Hepatocyte (in vitro differentiated cells): ENCODE data around the gene RMDN2.

Experiments used
- EZH2 ChIP-seq: fragments of 200-600 bp; sonication (generic); IDR thresholded peaks from 2 replicates; pipeline ENCODE4 v1.6.1; 2016; ENCODE audit warnings: antibody characterized with exemption, mild to moderate bottlenecking, borderline replicate concordance
- EZH2phosphoT487 ChIP-seq: fragments of 200-600 bp; sonication (generic); IDR thresholded peaks from one replicate; pipeline ENCODE4 v1.6.1; 2018; ENCODE audit warnings: antibody characterized with exemption, mild to moderate bottlenecking, low read depth, moderate library complexity; ENCODE audit not compliant: unreplicated experiment, severe bottlenecking
- TF ChIP-seq, protein P1 (sequence below): fragments of 200-600 bp; sonication (generic); IDR thresholded peaks from 2 replicates; pipeline ENCODE4 v1.5.1; 2016; ENCODE audit warnings: antibody characterized with exemption, mild to moderate bottlenecking; ENCODE audit not compliant: poor library complexity

DNA sequence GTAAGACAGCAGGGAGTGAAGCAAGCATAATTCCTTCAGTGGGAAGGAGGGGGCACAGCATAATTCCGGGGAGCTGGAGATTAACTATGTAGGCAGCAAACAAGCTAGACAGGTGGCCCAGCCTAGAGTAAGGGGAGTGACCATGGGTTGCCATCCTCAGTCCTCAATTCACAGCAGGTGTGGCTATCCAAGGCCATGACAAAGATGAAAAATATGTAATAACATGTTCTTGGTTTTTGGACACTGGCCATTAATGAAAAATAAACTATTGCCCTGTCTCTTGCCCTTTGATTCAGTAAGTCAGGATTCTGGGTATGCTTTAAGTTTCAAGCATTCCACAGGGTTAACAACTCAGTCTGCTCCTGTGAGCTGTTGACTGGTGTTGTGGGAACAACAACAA, 85.9 kb downstream of the RMDN2 start:
- TF ChIP-seq, protein P1, sequence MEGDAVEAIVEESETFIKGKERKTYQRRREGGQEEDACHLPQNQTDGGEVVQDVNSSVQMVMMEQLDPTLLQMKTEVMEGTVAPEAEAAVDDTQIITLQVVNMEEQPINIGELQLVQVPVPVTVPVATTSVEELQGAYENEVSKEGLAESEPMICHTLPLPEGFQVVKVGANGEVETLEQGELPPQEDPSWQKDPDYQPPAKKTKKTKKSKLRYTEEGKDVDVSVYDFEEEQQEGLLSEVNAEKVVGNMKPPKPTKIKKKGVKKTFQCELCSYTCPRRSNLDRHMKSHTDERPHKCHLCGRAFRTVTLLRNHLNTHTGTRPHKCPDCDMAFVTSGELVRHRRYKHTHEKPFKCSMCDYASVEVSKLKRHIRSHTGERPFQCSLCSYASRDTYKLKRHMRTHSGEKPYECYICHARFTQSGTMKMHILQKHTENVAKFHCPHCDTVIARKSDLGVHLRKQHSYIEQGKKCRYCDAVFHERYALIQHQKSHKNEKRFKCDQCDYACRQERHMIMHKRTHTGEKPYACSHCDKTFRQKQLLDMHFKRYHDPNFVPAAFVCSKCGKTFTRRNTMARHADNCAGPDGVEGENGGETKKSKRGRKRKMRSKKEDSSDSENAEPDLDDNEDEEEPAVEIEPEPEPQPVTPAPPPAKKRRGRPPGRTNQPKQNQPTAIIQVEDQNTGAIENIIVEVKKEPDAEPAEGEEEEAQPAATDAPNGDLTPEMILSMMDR = no peak
- TF ChIP-seq EZH2 (no peak), EZH2phosphoT487 (no peak)
